HG02870 (cell line): ENCODE measurements around the gene ZRSR2.
"Not testable (repeated sequence)": the region's sequence is repeated elsewhere in the genome, so short reads cannot be mapped to it uniquely, and the experiment has no call there.

ENCODE experiments used
- ATAC-seq: cut with Tn5 transposase; IDR thresholded peaks from one replicate; pipeline ENCODE4 v1.9.1; 2021; ENCODE audit warnings: mild to moderate bottlenecking, moderate library complexity; ENCODE audit not compliant: unreplicated experiment

Gene ZRSR2

DNA sequence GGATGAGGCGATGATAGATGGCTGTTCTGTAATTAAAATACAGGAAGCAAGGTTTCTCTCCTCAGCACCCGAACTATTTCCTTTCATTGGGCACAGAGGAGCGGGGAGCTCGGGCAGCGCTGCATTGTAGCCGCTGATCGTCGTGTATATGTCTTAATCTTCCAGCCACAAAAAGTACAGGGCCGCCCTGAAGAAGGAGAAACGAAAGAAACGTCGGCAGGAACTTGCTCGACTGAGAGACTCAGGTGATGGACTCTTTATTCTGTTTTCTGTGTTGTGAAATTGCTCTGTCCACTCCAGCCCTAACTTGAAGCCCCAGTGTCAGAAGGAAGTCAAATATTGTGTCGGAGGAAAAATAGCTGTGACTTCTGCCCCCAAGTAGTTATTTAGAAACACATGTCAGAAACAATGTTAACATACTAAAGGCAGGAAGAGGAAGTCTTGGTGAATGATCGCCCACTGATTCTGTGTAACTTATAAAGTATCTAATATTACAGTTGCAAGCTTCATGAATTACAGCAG lies 546 bp downstream of the ZRSR2 start:
- peak; percentile 10 for ATAC-seq

DNA sequence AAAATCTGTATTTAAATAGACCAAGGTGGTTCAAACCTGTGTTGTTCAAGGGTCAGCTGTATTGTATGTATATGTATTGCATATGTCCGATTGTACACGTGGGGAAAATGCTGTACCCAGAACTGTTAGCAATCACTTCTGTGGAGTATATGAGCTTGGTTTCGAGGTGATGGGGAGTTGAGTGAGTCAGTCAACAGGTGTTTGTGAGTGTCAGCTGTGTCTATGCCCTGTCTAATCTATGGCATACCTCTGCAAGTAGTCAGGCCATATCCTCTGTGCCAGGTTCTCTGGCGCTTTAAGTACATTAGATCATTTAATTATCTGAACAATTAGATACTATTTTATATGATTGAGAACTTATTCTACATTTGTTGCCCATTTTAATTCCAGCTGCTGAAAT lies 7.4 kb downstream of the ZRSR2 start:
- no peak for ATAC-seq

DNA sequence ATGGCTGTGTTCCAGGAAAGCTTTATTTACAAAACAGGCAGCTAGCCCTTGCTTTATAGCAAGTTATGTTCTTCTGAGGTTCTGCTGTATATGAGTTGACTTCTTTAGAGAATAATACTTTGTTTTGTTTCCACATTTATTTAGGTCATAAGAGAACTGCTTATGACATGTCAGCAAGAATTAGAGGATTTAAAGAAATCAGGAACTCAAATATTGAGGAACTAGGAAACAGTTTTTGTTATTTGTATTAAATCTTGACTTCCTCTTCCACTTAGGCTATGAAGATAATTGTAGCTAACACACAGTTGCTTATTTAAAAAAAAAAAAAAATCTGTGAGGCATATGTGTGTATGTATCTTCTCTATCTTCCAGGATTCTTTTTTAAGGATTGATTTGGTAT lies 14.3 kb downstream of the ZRSR2 start:
- ATAC-seq = no peak

DNA sequence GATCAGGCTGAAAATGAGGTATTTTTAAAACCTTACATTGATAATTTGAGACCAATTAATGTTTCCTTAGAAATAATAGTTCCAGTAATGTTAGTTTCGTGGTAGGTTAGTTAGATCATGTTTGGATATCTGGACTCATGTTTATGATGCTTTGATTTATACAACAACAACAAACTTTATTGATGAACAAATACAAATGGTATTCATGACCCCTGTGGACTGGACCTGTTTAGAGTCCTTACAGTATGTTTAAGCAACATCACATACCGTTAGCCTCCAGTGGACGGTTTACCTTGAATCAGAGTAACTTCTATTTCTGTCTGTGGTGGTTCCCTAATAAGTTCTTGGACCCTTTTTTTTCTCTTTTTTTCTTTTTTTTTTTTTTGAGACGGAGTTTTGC lies 18.0 kb downstream of the ZRSR2 start:
- no peak for ATAC-seq

GRCh38 chrX:15812192-15812938 lies 22.1 kb downstream of the ZRSR2 start:
- ATAC-seq = no peak

- no peak for ATAC-seq
Measured at GRCh38 chrX:15813416-15813815, 23.1 kb downstream of the ZRSR2 start.

- ATAC-seq = no peak
Measured at GRCh38 chrX:15814771-15815365, 24.6 kb downstream of the ZRSR2 start.

GRCh38 chrX:15815779-15816437 lies 25.6 kb downstream of the ZRSR2 start:
- peak; percentile 90 for ATAC-seq

DNA sequence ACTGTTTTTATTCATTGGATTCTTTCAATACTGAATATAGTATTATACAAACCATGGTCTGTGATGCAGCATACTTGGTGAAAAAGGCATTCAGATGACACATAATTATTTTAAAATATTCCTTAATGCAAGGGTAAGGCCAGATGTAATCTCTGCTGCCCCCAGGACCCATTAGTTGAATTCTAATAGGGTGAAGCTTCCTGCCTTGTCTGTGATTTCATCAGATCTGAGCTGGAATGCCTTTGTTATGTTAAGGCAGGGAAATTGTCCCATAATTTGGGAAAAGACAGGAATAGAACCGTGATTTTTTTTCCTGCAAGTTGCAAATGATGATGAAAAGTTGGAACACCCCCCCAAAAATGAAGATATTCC lies 26.1 kb downstream of the ZRSR2 start:
- ATAC-seq = no peak

DNA sequence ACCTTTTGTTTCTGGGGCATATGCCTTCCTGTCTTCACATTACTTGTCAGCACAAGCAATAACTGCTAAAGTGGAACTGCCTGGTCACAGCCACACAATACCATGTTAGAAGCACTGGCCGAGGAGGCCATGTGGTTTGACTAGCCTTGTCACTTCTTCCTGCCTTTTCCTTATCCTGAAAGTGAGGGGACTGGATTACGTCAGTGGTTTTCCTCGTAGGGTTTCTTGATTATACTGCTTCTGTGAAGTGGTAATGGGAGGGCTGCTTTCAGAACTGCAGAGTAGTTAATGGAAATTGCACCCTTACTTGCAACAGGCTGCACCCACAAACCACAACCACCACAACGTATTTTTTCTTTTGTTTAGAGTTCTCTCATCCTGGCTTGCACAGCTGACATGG lies 26.6 kb downstream of the ZRSR2 start:
- ATAC-seq = no peak

- ATAC-seq = no peak
Measured at GRCh38 chrX:15820106-15821073, 30.1 kb downstream of the ZRSR2 start.

- ATAC-seq = no peak
Measured at GRCh38 chrX:15822922-15823321, 32.6 kb downstream of the ZRSR2 start.

DNA sequence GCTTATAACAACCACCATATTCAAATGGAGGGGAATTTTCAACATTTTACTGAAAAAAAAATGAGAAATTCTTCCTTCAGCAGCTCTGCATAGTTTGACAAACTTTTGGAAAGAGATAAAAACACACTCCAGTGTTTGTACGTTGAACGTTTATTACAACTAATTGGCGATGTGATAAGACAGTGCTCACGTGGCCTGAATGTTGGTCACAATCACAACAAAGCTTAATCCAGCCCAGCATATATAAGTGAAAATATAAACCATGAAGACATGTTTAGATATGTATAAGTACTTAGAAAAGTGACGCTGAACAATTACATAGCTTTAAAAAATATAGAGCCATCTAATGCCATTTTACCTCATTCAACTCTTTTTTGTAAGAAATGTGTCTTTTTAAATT lies 35.7 kb downstream of the ZRSR2 start:
- no peak for ATAC-seq

- ATAC-seq = no peak
Measured at GRCh38 chrX:15829217-15829616, 38.9 kb downstream of the ZRSR2 start.

DNA sequence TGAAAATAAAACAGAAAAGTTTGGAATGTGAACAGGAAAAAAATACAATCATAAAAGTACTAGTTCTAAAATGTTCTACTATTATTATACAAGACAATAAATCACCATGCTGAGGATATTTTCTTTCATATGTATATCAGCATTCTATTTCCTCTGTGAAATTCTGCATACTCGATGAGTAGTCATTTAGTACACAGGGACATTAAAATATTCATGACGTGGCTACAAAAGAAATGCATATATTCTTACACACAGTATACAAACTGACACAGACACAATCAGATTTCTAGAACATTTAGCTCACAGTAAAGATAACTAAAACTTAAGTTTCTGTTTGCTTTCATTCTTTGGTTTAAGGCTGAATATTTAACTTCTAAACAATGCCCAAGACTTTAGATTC lies 41.1 kb downstream of the ZRSR2 start:
- not testable (repeated sequence) for ATAC-seq

- no peak for ATAC-seq
Measured at GRCh38 chrX:15834053-15834452, 43.8 kb downstream of the ZRSR2 start.

GRCh38 chrX:15834827-15835595 lies 44.7 kb downstream of the ZRSR2 start:
- ATAC-seq = no peak

DNA sequence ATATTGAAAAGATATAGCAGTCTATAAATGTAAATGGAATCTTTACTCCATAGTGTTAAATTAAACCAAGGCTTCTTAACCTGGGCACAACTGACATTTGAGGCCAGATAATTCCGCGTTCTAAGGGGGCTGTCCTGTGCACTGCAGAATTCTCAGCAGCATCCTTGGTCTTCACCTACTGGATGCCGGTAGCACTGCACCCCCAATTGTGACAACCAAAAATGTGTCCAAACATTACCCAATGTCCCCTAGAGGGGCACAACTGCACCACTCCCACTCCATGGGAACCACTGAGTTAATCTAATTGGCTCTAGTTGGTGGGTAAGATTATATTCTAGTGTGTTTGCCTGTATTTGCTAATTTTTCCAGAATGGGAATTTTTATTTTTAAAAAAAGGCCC lies 47.7 kb downstream of the ZRSR2 start:
- no peak for ATAC-seq

DNA sequence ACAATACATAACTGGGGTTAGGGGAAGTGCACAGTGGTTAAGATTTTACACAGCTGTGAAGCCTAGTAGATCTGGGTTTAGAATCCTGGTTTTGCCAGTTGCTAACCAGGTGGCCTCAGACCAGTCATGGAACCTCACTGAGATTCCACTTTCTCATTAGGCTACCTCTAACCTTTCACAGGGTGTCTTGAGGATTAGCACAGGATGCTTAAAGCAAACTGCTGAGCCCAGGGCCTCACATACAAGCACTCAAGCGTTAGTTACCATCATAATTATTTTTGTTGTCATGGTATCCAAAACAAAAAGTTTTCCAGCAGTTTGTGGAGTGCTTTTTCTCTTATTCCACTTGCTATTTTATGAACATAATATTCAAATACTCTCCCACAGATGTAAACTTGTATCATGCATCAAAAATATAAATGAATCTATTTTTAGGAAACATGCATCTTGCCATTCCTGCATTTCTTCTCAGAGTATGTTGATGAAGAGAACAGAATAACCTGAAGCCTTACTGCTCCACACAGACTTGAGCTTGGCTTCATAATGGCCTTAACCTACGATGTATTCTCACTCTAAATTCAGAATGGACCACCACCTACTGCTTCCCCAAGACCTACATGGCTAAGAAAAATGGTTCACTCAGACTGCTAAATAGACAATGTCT lies 51.7 kb downstream of the ZRSR2 start:
- ATAC-seq = no peak

- ATAC-seq = no peak
Measured at GRCh38 chrX:15843960-15844359, 53.7 kb downstream of the ZRSR2 start.
